Trophoblast cell (in vitro differentiated cells and primary cell): ENCODE results near the gene IL6R.

Experiments
- DNase-seq, 2 donors: peaks; one replicate each; pipeline ENCODE4 v3.0.0-alpha.2; 2016
- H2AFZ ChIP-seq: 2 replicates; pipeline ENCODE4 v1.6.1; 2013; ENCODE audit warnings: low read length, moderate library complexity, mild to moderate bottlenecking; ENCODE audit not compliant: insufficient read depth, poor library complexity
- H2AK5ac ChIP-seq: 2 replicates; pipeline ENCODE4 v1.6.1; 2013; ENCODE audit warnings: mild to moderate bottlenecking, low read length
- H2BK120ac ChIP-seq: 2 replicates; pipeline ENCODE4 v1.6.1; 2013; ENCODE audit warnings: low read length, mild to moderate bottlenecking, moderate library complexity; ENCODE audit not compliant: insufficient read depth, poor library complexity
- H2BK12ac ChIP-seq: 2 replicates; pipeline ENCODE4 v1.6.1; 2013; ENCODE audit warnings: mild to moderate bottlenecking, low read length, moderate library complexity
- H2BK5ac ChIP-seq: 2 replicates; pipeline ENCODE4 v1.6.1; 2013; ENCODE audit warnings: low read length, low read depth, moderate library complexity, mild to moderate bottlenecking; ENCODE audit not compliant: poor library complexity
- H3K14ac ChIP-seq: 2 replicates; pipeline ENCODE4 v1.6.1; 2013; ENCODE audit warnings: mild to moderate bottlenecking, low read length
- H3K18ac ChIP-seq: 2 replicates; pipeline ENCODE4 v1.6.1; 2013; ENCODE audit warnings: mild to moderate bottlenecking, low read length
- H3K23ac ChIP-seq: 2 replicates; pipeline ENCODE4 v1.6.1; 2013; ENCODE audit warnings: low read length
- H3K27ac ChIP-seq: 2 replicates; pipeline ENCODE4 v1.5.1; 2013; ENCODE audit warnings: low read depth, mild to moderate bottlenecking, inconsistent platforms, low read length, moderate library complexity
- H3K27me3 ChIP-seq: 2 replicates; pipeline ENCODE4 v1.6.1; 2013; ENCODE audit warnings: inconsistent platforms, mild to moderate bottlenecking, low read length, moderate library complexity; ENCODE audit not compliant: insufficient read depth
- H3K36me3 ChIP-seq, 2 experiments: 1 replicate in 1 of 2; 2 replicates in 1 of 2; pipeline ENCODE4 v1.6.1; 2013; ENCODE audit warnings: low read length in 2 of 2, mild to moderate bottlenecking in 2 of 2, moderate library complexity in 1 of 2; ENCODE audit not compliant: insufficient read depth in 2 of 2, control insufficient read depth in 1 of 2
- H3K4ac ChIP-seq: 2 replicates; pipeline ENCODE4 v1.6.1; 2013; ENCODE audit warnings: low read depth, mild to moderate bottlenecking, low read length, moderate library complexity
- H3K4me1 ChIP-seq, 2 experiments: 1 replicate in 1 of 2; 2 replicates in 1 of 2; pipeline ENCODE4 v1.6.1; 2013; ENCODE audit warnings: low read length in 2 of 2, mild to moderate bottlenecking in 2 of 2, moderate library complexity in 1 of 2; ENCODE audit not compliant: insufficient read depth in 2 of 2, control insufficient read depth in 1 of 2
- H3K4me2 ChIP-seq: 2 replicates; pipeline ENCODE4 v1.6.1; 2013; ENCODE audit warnings: inconsistent platforms, mild to moderate bottlenecking, low read length, moderate library complexity
- H3K4me3 ChIP-seq: 2 replicates; pipeline ENCODE4 v1.5.1; 2013; ENCODE audit warnings: mild to moderate bottlenecking, low read depth, low read length, inconsistent platforms
- H3K79me1 ChIP-seq: one replicate; pipeline ENCODE4 v1.6.1; 2013; ENCODE audit warnings: low read length
- H3K79me2 ChIP-seq: 2 replicates; pipeline ENCODE4 v1.6.1; 2013; ENCODE audit warnings: low read length, mild to moderate bottlenecking; ENCODE audit not compliant: control insufficient read depth, insufficient read depth, poor library complexity
- H3K9ac ChIP-seq: 2 replicates; pipeline ENCODE4 v1.6.1; 2013; ENCODE audit warnings: mild to moderate bottlenecking, low read length
- H3K9me3 ChIP-seq: 2 replicates; pipeline ENCODE4 v1.6.1; 2013; ENCODE audit warnings: low read depth, mild to moderate bottlenecking, control low read depth, inconsistent platforms, low read length; ENCODE audit not compliant: insufficient read depth
- H4K12ac ChIP-seq: 2 replicates; pipeline ENCODE4 v1.6.1; 2013; ENCODE audit warnings: low read depth, mild to moderate bottlenecking, low read length, moderate library complexity
- H4K8ac ChIP-seq: 2 replicates; pipeline ENCODE4 v1.6.1; 2013; ENCODE audit warnings: low read depth, mild to moderate bottlenecking, low read length, moderate library complexity
- H4K91ac ChIP-seq: one replicate; pipeline ENCODE4 v1.6.1; 2013; ENCODE audit warnings: low read depth, mild to moderate bottlenecking, low read length, moderate library complexity
- WGBS: extraction: QIAGEN DNeasy Blood & Tissue Kit; methylation state at CpG from one replicate; pipeline ENCODE4 v1.1.7; 2013; ENCODE audit warnings: missing lambda C conversion rate; ENCODE audit not compliant: insufficient read length, insufficient coverage; ENCODE audit errors: extremely low coverage; 5-methylcytosine and 5-hydroxymethylcytosine counted together

The IL6R gene

GRCh38 chr1:154398678-154399077 is 6.5 kb upstream of the IL6R start:
- Histone ChIP-seq H2BK12ac (no peak overlapping the region), H3K27me3 (peaks cover 5% of the 10 kb centered on the region), H3K27ac (no peak overlapping the region), H3K14ac (no peak overlapping the region), H3K4ac (no peak overlapping the region), H2AK5ac (no peak overlapping the region), H3K23ac (no peak overlapping the region), H4K8ac (no peak overlapping the region), H2BK5ac (no peak overlapping the region), H2BK120ac (no peak overlapping the region), H3K4me3 (peak overlapping the region; percentile 53), H3K4me2 (no peak overlapping the region), H3K79me1 (no peaks in the 10 kb centered on the region), H3K36me3 (no peaks in the 10 kb centered on the region), H3K79me2 (no peaks in the 10 kb centered on the region), H3K9me3 (peaks cover 2% of the 10 kb centered on the region), H4K12ac (no peak overlapping the region), H3K9ac (no peak overlapping the region), H3K18ac (no peak overlapping the region), H3K4me1 (no peaks in the 10 kb centered on the region), H2AFZ (no peak overlapping the region), H4K91ac (no peak overlapping the region)
- no CpG with 5 or more reads among the region's 4 CpGs for WGBS
- no peak for DNase-seq

DNA sequence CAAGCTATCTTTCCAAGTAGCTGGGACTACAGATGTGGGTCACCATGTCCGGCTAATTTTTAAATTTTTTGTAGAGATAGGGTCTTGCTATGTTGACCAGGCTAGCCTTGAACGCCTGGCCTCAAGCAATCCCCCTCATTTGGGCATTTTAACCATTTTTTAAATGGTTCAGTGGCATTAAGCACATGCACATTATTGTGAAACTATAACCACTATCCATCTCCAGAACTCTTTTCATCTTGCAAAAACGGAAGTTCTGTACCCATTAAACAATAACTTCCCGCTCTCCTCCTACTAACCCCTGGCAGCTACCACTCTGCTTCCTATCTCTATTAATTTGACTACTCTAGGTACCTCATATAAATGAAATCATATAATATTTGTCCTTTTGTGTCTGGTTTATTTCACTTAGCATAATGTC is 4.8 kb upstream of the IL6R start:
- Histone ChIP-seq H3K27ac (no peak overlapping the region), H4K8ac (no peak overlapping the region), H2AK5ac (no peak overlapping the region), H3K9me3 (peaks cover 2% of the 10 kb centered on the region), H2BK12ac (no peak overlapping the region), H3K79me2 (no peaks in the 10 kb centered on the region), H3K4me3 (no peak overlapping the region), H3K27me3 (peaks cover 5% of the 10 kb centered on the region), H4K91ac (no peak overlapping the region), H3K79me1 (no peaks in the 10 kb centered on the region), H2BK5ac (no peak overlapping the region), H3K4me1 (peaks cover 0 to 3% of the 10 kb centered on the region in 2 experiments), H3K14ac (no peak overlapping the region), H4K12ac (no peak overlapping the region), H3K4ac (no peak overlapping the region), H3K4me2 (no peak overlapping the region), H3K9ac (no peak overlapping the region), H3K23ac (no peak overlapping the region), H3K18ac (no peak overlapping the region), H2AFZ (no peak overlapping the region), H3K36me3 (no peaks in the 10 kb centered on the region), H2BK120ac (no peak overlapping the region)
- peak; percentile 79 to 93 for DNase-seq
- no CpG with 5 or more reads among the region's 4 CpGs for WGBS

DNA sequence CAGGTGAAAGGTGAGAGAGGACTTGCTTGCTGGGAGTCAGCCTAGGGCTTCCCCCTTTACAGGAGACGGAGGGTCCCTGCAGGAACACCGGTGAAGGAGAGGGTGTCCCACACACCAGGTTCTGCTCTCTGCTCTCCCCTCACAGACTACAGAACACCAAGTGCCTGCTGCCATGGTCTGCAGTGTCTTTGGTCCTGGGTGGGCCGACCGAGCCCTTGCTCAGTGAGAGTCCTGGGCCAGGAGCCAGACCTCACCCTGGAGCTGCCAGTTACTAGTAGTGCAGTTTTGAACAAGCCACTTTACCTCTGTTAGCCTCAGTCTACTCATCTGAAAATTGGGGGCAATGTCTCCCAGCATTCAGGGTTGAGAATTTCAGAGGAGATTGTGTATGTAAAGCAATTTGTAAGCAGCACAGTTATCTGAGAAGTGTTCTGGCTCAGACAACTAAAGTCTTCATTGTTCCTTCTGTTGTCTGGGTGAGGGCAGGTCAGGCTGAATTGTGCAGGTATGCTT is 2.7 kb upstream of the IL6R start:
- Histone ChIP-seq H2BK120ac (no peak overlapping the region), H3K4me3 (no peak overlapping the region), H2AK5ac (no peak overlapping the region), H3K4me1 (peaks cover 7 to 14% of the 10 kb centered on the region in 2 experiments), H3K23ac (no peak overlapping the region), H3K27me3 (peaks cover 12% of the 10 kb centered on the region), H3K36me3 (no peaks in the 10 kb centered on the region), H3K4ac (no peak overlapping the region), H4K8ac (no peak overlapping the region), H3K79me2 (no peaks in the 10 kb centered on the region), H3K9ac (no peak overlapping the region), H3K4me2 (no peak overlapping the region), H3K14ac (no peak overlapping the region), H4K91ac (no peak overlapping the region), H2BK12ac (no peak overlapping the region), H3K9me3 (peaks cover 2% of the 10 kb centered on the region), H2BK5ac (no peak overlapping the region), H2AFZ (no peak overlapping the region), H4K12ac (no peak overlapping the region), H3K79me1 (peaks cover 3% of the 10 kb centered on the region), H3K27ac (no peak overlapping the region), H3K18ac (no peak overlapping the region)
- no peak for DNase-seq
- no CpG with 5 or more reads among the region's 4 CpGs for WGBS

DNA sequence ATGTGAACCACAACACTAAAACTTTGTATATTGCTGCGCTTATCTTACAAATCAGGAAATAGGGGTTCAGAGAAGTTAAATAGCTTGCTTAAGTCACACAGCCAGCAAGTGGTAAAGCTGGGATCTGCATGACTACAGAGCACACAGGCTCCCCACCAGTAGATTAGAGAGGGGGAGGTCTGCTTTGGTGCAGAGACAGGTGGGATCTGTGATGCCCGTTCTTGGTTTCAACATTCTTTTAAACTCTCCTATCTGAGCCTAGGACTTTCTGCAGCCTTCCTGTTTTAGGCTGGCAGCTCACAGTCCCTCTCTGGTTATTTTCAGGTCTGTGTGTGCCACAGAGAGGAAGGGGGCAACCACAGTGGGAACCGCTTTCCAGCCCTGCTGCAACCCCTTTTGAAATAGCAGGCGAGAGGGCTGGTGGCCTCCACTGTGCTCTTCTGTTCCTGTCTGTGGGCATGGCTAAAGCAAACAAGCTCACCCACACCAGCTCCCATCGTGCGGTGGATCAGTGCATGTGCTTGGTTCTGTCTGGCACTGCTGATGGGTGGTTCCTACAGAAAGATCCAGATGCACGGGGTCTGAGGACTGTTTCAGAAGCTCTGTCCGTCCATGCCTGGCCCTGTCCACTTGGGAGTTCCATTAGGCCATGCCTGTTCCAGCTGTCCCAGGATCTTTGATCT is 1.7 kb upstream of the IL6R start:
- Histone ChIP-seq H4K12ac (no peak overlapping the region), H3K14ac (no peak overlapping the region), H3K27me3 (peaks cover 14% of the 10 kb centered on the region), H3K4ac (no peak overlapping the region), H3K36me3 (no peaks in the 10 kb centered on the region), H3K27ac (no peak overlapping the region), H3K79me1 (peaks cover 3% of the 10 kb centered on the region), H2AFZ (no peak overlapping the region), H2BK5ac (no peak overlapping the region), H4K8ac (no peak overlapping the region), H2AK5ac (no peak overlapping the region), H3K4me2 (no peak overlapping the region), H3K18ac (no peak overlapping the region), H2BK120ac (no peak overlapping the region), H3K4me3 (no peak overlapping the region), H4K91ac (no peak overlapping the region), H3K79me2 (no peaks in the 10 kb centered on the region), H2BK12ac (no peak overlapping the region), H3K9ac (no peak overlapping the region), H3K9me3 (peaks cover 2% of the 10 kb centered on the region), H3K23ac (no peak overlapping the region), H3K4me1 (peaks cover 7 to 14% of the 10 kb centered on the region in 2 experiments)
- no peak for DNase-seq
- no CpG with 5 or more reads among the region's 8 CpGs for WGBS
